Keratinocyte (primary cell): Measurements from ENCODE around the gene BCO2. TPM values are rescaled to one million over a fixed set of nuclear protein-coding genes. Genes with fewer than 3 reads are reported as not detected.

Source experiments
- DNase-seq: peaks from one replicate; pipeline ENCODE4 v3.0.0-alpha.2; 2011; ENCODE audit warnings: low read depth, missing footprints, low spot score
- FAIRE-seq: peaks from 2 replicates; lab custom pipeline; 2011; peaks lifted over from hg19 to GRCh38; lab: Jason Lieb, UNC
- H2AFZ ChIP-seq: 2 replicates; pipeline ENCODE4 v1.6.0; 2012; ENCODE audit warnings: low read length, control low read depth, inconsistent platforms; ENCODE audit not compliant: control insufficient read depth
- H3K27ac ChIP-seq: 2 replicates; pipeline ENCODE4 v1.5.1; 2011; ENCODE audit warnings: low read length; ENCODE audit not compliant: control insufficient read depth, insufficient read depth
- H3K27me3 ChIP-seq: 3 replicates; pipeline ENCODE4 v1.6.0; 2011; ENCODE audit warnings: low read length; ENCODE audit not compliant: control insufficient read depth, insufficient read depth; ENCODE audit errors: extremely low read depth
- H3K36me3 ChIP-seq, 2 experiments: 2 replicates in 1 of 2; 3 replicates in 1 of 2; pipeline ENCODE4 v1.5.1; 2011; ENCODE audit warnings: low read length in 2 of 2, mild to moderate bottlenecking in 1 of 2; ENCODE audit not compliant: control insufficient read depth in 2 of 2, insufficient read depth in 2 of 2; ENCODE audit errors: extremely low read depth in 1 of 2
- H3K4me1 ChIP-seq: 3 replicates; pipeline ENCODE4 v1.5.1; 2011; ENCODE audit warnings: low read length; ENCODE audit not compliant: control insufficient read depth, insufficient read depth; ENCODE audit errors: extremely low read depth
- H3K4me2 ChIP-seq: 3 replicates; pipeline ENCODE4 v1.6.0; 2011; ENCODE audit warnings: low read depth, low read length; ENCODE audit not compliant: control insufficient read depth, insufficient read depth; ENCODE audit errors: extremely low read depth
- H3K4me3 ChIP-seq, 3 experiments: fragments of 200-600 bp in 1 of 3; sonication (generic) in 1 of 3; 2 replicates in 2 of 3; 3 replicates in 1 of 3; pipeline ENCODE4 v1.5.1; 2011 to 2016; ENCODE audit warnings: low read length in 3 of 3, mild to moderate bottlenecking in 3 of 3, control low read depth in 2 of 3, inconsistent platforms in 1 of 3, low read depth in 1 of 3, mixed read lengths in 1 of 3, mixed run types in 1 of 3, moderate library complexity in 1 of 3; ENCODE audit not compliant: control insufficient read depth in 2 of 3, insufficient read depth in 2 of 3; ENCODE audit errors: extremely low read depth in 1 of 3
- H3K79me2 ChIP-seq: 2 replicates; pipeline ENCODE4 v1.6.0; 2012; ENCODE audit warnings: low read length; ENCODE audit not compliant: control insufficient read depth, insufficient read depth
- H3K9ac ChIP-seq: 3 replicates; pipeline ENCODE4 v1.6.0; 2011; ENCODE audit warnings: low read length; ENCODE audit not compliant: control insufficient read depth, insufficient read depth; ENCODE audit errors: extremely low read depth
- H3K9me1 ChIP-seq: 3 replicates; pipeline ENCODE4 v1.6.0; 2011; ENCODE audit warnings: low read length; ENCODE audit not compliant: control insufficient read depth, insufficient read depth; ENCODE audit errors: extremely low read depth
- H3K9me3 ChIP-seq: 2 replicates; pipeline ENCODE4 v1.5.1; 2012; ENCODE audit warnings: low read depth, low read length; ENCODE audit not compliant: control insufficient read depth
- H4K20me1 ChIP-seq: 3 replicates; pipeline ENCODE4 v1.6.0; 2011; ENCODE audit warnings: low read length; ENCODE audit not compliant: control insufficient read depth, insufficient read depth; ENCODE audit errors: extremely low read depth
- EZH2 ChIP-seq: IDR thresholded peaks from one replicate; pipeline ENCODE4 v1.6.1; 2012; ENCODE audit warnings: inconsistent platforms, mild to moderate bottlenecking, low read length, moderate library complexity
- dilution Hi-C: fragments of 300-500 bp; cut with MboI; formaldehyde crosslinking; loops from one replicate; pipeline ENCODE4 v1.7.0; 2020; ENCODE audit warnings: low sequenced_read_pairs; ENCODE audit not compliant: extremely low pct_ligation_motif_present
- polyA plus RNA-seq, 5 experiments: library from polyadenylated mRNA; depleted of rRNA in 3 of 5; stranded (reverse) in 3 of 5; stranded (forward) in 1 of 5; unstranded in 1 of 5; fragments of >200 nt; gene quantifications; 1 replicate in 1 of 5; 2 replicates in 3 of 5; 3 replicates in 1 of 5; pipeline versions ENCODE4 v1.2.1 to v1.2.3, GENCODE V29; 2011 to 2012; ENCODE audit warnings: missing spikeins in 2 of 5, low read depth in 1 of 5, low replicate concordance in 1 of 5
- TF ChIP-seq, protein P1 (sequence below), 3 experiments: IDR thresholded peaks in 1 of 3; conservative IDR thresholded peaks in 1 of 3; optimal IDR thresholded peaks in 1 of 3; 2 replicates in 2 of 3; 3 replicates in 1 of 3; pipeline versions ENCODE3 to v1.5.1; 2011; ENCODE audit warnings: low read length in 3 of 3, mild to moderate bottlenecking in 3 of 3, moderate library complexity in 2 of 3, control low read depth in 1 of 3, inconsistent platforms in 1 of 3; ENCODE audit not compliant: insufficient read depth in 2 of 3; ENCODE audit errors: extremely low read depth in 1 of 3

Gene BCO2
- polyA plus RNA-seq, 1 donor (not counting 4 experiments of a cell fraction or from before 2014, with no cell fraction given), result 0.37 TPM

GRCh38 chr11:112226062-112226830 lies 50.9 kb downstream of the BCO2 start, which contains the start of gene PTS:
PTS (plus strand) TSS chr11:112226428; CDS start chr11:112226444, 16 bp downstream.
- Histone ChIP-seq H3K9me1 (peaks cover 2% of the 10 kb centered on the region), H3K4me2 (peak within 1 kb of the TSS; percentile 98), H3K9ac (peak within 1 kb of the TSS; percentile 93), H3K9me3 (no peaks in the 10 kb centered on the region), H3K79me2 (peaks cover 37% of the 10 kb centered on the region), H3K27me3 (no peaks in the 10 kb centered on the region), H3K27ac (peak within 1 kb of the TSS; percentile 97), H3K36me3 (peaks cover 6 to 17% of the 10 kb centered on the region in 2 experiments), H3K4me1 (peaks cover 26% of the 10 kb centered on the region), H3K4me3 (peak within 1 kb of the TSS; percentile 62 to 99 (median 97)), H4K20me1 (no peaks in the 10 kb centered on the region), H2AFZ (peak within 1 kb of the TSS; percentile 100)
- FAIRE-seq (no peak), DNase-seq (no peak)
- dilution Hi-C loops, result no loop called here
- TF ChIP-seq, protein P1, sequence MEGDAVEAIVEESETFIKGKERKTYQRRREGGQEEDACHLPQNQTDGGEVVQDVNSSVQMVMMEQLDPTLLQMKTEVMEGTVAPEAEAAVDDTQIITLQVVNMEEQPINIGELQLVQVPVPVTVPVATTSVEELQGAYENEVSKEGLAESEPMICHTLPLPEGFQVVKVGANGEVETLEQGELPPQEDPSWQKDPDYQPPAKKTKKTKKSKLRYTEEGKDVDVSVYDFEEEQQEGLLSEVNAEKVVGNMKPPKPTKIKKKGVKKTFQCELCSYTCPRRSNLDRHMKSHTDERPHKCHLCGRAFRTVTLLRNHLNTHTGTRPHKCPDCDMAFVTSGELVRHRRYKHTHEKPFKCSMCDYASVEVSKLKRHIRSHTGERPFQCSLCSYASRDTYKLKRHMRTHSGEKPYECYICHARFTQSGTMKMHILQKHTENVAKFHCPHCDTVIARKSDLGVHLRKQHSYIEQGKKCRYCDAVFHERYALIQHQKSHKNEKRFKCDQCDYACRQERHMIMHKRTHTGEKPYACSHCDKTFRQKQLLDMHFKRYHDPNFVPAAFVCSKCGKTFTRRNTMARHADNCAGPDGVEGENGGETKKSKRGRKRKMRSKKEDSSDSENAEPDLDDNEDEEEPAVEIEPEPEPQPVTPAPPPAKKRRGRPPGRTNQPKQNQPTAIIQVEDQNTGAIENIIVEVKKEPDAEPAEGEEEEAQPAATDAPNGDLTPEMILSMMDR (optimal IDR thresholded peaks at IDR 0.05 in 1 of 3, IDR thresholded peaks at IDR 0.05 in 1 of 3, conservative IDR thresholded peaks at IDR 0.05 in 1 of 3; ENCODE audit: extremely low read depth in 1 of 3, insufficient read depth in 2 of 3, low read length in 3 of 3), result no peak
- TF ChIP-seq EZH2, result no peak

DNA sequence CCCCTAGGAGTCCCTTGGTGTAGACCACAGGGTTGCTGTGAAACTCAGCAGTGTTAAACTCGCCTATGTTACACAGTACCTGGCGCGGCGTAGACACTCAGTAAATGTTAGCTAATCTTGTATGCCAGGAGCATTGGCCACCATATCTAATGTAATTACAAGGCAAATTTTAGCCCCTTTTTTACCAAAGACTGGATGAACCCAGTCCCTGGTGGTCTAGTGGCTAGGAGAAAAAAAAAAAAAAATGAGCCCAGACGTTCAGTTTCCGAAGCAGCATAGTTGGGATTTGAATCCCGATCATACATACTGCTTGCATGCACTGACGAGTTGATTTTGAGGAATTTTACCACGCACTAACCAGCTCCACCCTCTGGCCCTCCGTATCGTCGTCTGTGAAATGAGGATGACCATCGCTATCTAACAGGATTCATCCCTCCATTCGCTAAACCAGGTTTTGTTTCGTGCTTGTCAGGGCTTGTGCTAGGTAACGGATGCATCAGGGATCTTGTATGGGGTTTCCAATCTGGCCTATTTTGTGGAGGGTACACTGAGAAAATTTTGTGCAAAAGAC lies 51.6 kb downstream of the BCO2 start:
- no peak for FAIRE-seq
- Histone ChIP-seq H3K36me3 (peaks cover 8 to 18% of the 10 kb centered on the region in 2 experiments), H3K9me3 (no peaks in the 10 kb centered on the region), H3K9ac (peak overlapping the region; percentile 93), H4K20me1 (no peaks in the 10 kb centered on the region), H3K4me1 (peaks cover 21% of the 10 kb centered on the region), H2AFZ (peak overlapping the region; percentile 100), H3K4me3 (peak overlapping the region; percentile 62 to 99 (median 97)), H3K9me1 (peaks cover 2% of the 10 kb centered on the region), H3K79me2 (peaks cover 37% of the 10 kb centered on the region), H3K27ac (peak overlapping the region; percentile 97), H3K27me3 (no peaks in the 10 kb centered on the region), H3K4me2 (peak overlapping the region; percentile 96)
- DNase-seq, result no peak
- dilution Hi-C loops, result no loop called here
- TF ChIP-seq, protein P1 (optimal IDR thresholded peaks at IDR 0.05 in 1 of 3, IDR thresholded peaks at IDR 0.05 in 1 of 3, conservative IDR thresholded peaks at IDR 0.05 in 1 of 3; ENCODE audit: extremely low read depth in 1 of 3, insufficient read depth in 2 of 3, low read length in 3 of 3), result peak in 1 of 3 experiments; percentile 25
- no peak for TF ChIP-seq EZH2
